ENCODE measurements around the gene NUBP2.
A peak's percentile ranks its signal among the peaks of the same experiment; 100 is the strongest.

NUBP2 gene

DNA sequence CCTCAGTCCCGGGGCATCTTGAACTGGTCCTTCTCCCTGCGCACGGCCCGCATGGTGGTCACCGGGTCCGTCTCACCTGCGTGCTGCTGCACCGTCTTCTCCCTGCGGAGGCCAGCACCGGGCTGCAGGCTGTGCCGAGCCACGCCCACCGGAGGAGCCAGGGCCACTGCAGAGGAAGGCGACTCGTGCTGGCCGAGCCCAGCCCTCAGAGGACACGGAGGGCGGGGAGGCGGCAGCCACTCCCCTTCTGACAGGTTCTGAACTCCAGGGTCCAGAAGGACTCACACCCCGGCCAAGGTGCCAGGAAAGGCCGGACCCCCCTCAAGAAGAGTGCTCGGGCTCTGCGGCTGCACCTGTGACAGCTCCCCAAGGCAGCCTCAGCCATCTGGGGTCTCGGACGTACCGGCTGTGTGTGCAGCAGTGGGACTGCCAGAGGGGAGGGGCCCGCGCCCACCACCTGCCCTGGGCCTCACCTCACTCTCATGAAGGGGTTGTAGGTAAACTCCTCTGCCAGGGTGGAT is 26.6 kb downstream of the NUBP2 start:
- DNase-seq (ENCODE audit: low spot score), result no peak

- DNase-seq (ENCODE audit: low spot score), result no peak
Measured at GRCh38 chr16:1810106-1810505, 27.3 kb downstream of the NUBP2 start.

DNA sequence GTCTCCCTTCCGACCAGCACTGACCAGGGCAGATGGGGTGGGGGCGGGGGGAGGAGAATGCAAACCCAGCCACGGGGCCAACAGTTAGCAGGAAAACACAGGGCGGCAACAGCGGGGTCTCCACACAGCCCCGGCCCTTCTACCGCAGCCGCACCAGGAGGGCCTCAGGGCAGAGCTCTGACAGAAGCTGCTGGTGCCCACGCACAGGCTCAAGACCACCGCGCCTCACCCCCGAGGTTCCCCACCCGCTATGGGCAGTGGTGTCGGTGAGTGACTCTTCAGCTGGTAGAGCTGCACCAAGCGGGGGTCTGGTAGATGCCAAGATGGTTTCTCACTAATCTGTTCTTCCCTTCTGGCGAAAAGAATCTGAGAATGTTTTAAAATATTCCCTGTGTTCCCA is 27.8 kb downstream of the NUBP2 start:
- DNase-seq (ENCODE audit: low spot score), result no peak

DNA sequence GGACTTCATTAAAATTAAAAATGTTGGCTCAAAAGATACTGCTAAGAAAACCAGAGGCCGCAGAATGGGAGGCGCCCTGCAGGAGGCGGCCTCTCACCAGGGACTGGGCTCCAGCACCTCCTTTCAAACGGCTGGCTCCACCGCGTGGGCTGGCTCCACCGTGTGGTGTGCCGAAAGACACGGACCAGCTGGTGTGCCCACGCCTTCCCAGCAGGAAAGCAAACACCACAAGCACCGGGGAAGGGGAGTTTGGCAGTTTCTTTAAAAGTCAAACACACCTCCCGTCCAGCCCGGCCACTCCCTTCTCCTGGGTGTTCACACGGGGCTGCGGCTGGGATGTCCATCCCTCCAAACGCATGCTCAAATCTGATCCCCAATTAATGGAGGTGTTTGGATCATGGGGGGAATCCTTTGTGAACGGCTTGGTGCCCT is 30.0 kb downstream of the NUBP2 start:
- DNase-seq (ENCODE audit: low spot score), result peak; percentile 86

DNA sequence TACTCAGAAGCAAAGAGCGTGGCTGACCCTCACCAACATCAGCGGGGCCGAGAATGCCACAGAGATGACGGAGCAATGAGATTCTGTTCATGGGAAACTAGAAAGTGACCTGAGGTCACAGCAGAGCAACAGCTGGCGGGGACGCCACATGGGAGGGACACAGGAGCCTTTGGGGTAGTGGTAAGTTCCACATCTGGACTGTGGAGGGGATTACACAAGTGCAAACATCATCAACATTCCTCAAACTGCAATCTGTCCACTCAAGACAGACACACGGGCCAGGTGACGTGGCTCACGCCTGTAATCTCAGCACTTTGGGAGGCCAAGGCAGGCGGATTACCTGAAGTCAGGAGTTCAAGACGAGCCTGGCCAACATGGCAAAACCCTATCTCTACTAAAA is 32.7 kb downstream of the NUBP2 start:
- DNase-seq (ENCODE audit: low spot score), result no peak

DNA sequence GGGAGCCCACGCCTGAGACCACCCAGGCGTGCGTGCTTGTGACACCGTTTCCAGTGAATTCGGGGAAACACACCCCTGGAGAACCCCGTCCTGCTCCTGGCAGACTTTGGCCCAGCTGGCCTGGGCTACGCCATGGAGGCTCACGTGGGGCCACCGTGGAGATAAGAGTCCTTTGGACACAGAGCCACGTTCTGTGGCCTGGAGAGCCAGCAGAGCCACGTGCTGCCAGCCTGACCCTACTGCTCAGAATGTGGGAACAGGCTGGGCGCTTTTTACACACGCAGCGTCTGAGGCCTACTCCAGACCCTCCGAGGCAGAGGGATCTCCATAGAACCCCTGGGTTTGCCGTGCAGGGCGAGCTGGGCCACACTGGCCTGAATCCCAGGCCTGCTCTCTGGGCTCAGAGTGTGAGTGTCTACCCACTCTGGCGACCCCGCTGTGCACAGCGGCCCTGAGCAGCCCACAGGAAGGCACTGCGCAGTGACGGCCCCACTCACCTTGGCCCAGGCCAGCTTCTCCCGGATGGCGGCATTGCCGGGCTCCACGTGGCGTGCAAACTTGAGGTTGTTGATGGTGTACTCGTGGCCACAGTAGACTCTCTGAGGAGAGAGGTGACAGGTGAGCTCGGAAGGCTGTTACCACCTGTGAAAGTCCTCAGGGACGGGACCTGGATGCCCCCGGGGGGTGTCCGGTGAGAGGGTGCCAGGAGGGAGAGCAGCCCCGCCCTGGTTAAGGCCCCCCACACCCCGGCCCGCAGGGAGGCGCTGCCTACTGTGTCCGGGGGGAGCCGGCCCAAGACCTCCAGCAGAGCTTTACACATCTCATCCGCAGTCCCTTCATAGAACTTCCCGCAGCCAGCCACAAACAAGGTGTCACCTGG is 33.9 kb downstream of the NUBP2 start:
- no peak for DNase-seq (ENCODE audit: low spot score)

GRCh38 chr16:1817276-1817589 is 34.5 kb downstream of the NUBP2 start:
- no peak for DNase-seq (ENCODE audit: low spot score)

- DNase-seq (ENCODE audit: low spot score), result no peak
Measured at GRCh38 chr16:1817716-1818115, 35.0 kb downstream of the NUBP2 start.

DNA sequence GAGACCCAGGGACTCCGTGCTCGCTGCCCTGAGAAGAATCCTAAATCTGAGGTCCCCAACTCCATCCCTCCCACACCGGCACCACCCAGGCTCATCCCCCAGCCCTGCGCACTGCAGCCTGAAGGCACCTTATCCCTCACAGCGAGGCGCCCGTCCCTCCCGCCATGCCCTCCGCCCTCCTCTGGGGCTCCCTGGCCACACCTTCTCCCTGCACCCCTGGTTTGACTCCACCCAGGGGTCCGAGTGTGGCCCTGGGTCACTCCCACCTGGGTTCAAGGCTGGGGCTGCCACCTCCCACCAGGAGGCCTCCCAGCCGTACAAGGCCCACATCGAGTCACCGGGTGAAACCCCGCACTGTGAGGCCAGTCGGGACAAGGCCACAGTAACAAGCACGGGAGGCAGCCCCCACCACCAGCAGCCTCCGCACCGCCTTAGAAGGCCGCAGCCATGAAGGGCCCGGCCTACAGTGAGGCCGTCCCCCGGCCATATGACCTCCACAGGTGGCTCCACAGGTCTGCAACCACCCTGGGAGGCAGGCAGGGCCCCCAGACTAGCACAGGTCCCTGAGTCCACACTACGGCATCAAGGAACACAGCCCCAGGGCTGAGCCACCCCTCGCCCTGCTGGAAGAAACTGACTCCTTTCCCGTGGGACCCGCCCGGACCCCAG is 35.6 kb downstream of the NUBP2 start:
- DNase-seq (ENCODE audit: low spot score), result no peak

GRCh38 chr16:1818873-1819525 is 36.2 kb downstream of the NUBP2 start:
- DNase-seq (ENCODE audit: low spot score), result no peak

DNA sequence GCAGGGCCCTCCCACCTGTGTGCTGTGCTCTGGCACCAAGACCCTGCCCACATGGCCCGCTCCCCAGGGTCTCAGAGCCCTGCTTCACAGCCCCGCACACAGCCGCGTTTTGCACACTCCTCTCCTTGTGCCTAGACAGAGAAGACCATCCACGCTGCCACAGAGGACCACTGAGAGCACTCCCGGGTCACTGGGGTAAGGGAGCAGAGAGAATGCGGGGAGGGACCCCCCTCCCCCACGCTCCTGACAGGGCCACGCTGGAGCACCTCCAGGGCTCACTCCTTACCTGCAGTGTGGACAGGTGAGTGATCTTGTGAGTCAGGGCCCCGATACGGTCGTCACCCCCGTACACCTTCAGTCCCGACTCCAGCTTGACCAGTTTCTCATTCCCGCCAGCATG is 36.9 kb downstream of the NUBP2 start:
- no peak for DNase-seq (ENCODE audit: low spot score)

DNA sequence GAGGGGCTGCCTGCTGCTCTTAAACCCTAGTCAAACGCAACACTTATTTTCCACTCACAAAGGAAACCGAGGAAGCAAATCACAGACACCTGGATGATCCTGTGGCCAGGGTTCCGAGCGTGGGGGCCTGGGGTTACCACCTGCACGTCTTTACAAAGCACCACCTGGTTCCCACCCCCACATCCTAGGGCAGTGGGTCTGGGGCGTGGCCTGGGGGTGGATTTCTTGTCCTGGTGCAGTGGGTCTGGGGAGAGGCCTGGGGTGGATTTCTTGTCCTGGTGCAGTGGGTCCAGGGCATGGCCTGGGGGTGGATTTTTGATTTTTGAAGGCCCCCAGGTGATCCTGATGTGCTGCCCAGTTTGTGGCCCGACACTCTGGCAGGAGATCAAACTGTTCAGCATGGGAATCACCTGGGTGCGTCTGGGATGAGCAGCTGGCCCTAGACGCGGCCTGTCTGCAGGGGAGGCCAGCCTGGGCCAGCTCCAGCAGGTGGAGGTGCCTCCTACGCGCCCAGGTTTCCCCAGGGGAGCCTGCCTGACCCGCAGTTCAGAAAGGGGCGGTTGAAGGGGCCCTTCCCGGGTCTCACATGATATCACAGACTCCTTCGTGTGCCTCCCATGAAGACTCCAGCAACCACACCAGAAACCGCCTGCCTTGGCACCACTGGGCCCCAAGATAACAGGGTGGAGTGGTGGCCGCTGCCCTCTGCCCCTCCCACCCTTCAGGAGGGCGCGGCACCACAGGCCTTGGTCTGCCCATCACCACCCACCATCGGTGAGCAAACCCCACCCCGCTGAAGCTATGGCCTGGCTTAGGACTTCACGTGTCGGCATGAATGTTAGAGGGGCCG is 37.6 kb downstream of the NUBP2 start:
- DNase-seq (ENCODE audit: low spot score), result no peak

DNA sequence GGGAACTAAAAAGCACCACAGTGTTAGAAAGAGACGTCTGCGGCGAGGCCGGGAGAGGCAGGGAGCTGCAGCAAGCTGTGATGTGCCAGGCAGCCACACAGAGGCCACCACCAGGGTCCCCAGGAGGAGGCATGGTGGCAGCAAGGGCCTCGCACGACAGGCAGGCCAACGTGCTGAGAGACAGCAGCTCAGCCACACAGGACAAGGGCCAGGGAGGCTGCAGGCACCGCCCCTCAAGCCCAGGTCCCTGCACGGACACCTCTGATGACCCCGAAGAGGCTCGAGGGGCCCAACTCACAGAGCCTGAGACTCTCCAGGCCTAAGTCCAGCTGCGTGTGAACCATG is 38.2 kb downstream of the NUBP2 start:
- DNase-seq (ENCODE audit: low spot score), result no peak

DNA sequence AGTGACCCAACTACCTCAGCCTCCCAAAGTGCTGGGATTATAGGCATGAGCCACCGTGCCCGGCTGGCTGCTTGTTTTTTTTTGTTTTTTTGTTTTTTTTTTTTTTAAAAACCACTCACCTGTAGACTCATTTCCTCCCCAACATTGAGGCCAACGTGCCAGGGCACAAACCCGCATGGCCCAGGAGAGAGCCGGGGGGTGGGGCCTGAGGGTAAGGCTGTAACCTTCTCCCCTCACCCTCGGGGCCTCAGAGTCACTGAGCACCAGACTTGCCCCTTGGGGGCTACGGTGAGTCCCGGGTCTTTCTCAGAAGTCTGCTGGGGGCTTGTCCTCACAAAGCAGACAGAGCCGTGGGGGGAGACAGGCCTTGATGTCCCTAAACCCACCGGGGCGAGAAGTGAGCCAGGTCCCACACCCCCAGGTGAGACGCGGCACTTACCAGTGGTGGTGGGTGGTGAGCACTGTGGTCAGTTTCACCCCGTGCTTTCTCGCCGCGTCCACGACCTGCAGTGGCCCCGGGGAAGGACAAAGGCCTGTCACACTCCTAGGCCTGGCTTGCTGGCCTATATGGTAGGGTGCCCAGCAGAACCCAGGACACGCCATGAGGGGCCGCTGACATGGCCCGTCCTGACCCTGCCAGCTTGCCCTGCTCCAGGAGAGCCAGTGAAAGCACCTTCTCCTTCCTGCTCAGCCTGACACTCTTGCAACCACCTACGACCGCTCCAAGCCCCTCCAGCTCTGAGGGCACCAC is 39.3 kb downstream of the NUBP2 start:
- DNase-seq (ENCODE audit: low spot score), result no peak

DNA sequence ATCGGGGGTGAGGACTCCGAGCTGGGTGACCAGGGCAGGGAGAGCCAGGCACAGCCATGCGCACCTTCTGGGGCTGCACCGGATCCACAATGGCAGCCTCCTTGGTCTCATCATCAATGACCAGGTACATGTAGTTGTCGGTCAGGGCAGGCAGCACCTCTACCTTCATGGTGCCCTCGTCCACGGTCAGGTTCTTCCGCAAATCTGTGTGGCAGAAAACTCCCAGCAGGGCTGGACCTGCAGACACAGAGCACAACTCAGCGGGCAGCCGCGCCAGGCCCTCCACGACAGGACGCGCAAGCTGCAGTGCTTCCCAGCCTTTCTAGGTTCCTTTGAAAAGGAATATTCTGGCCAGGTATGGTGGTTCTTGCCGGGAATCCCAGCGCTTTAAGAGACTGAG is 40.0 kb downstream of the NUBP2 start:
- no peak for DNase-seq (ENCODE audit: low spot score)

DNA sequence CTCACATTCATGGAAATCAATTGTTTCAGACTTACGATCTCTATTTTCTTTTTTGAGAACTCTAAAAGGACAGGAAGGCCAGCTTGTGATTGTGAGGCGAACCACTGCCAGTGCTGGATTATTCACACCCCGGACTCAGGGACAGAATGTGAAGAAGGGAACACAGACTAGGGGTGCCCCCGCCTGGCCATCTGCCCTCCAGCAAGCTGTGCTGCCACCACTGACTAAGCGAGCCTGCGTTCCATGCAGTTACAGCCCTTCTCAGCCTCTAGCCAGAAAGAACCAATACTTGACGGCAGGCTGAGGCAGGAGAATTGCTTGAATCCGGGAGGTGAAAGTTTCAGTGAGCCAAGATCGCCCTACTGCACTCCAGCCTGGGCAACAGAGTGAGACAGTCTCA is 41.1 kb downstream of the NUBP2 start:
- DNase-seq (ENCODE audit: low spot score), result peak; percentile 39

DNA sequence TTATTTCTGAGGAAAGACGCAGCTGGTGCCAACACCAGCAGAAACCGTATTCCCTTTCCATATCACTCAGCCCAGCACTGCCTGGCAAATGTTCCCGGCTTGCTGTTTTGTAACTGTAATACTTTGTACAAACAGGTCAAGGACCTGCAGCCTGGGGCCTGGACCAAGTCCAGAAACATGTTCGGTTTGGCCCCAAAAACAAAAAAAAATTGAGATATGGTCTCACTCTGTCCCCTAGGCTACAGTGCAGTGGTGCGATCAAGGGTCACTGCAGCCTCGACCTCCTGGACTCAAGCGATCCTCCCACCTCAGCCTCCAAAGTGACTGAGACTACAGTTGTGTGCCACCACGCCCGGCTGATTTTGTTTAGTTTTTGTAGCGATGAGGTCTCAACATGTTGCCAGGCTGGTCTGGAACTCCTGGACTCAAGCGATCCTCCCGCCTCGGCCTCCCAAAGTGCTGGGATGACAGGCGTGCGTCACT is 42.7 kb downstream of the NUBP2 start:
- no peak for DNase-seq (ENCODE audit: low spot score)

DNA sequence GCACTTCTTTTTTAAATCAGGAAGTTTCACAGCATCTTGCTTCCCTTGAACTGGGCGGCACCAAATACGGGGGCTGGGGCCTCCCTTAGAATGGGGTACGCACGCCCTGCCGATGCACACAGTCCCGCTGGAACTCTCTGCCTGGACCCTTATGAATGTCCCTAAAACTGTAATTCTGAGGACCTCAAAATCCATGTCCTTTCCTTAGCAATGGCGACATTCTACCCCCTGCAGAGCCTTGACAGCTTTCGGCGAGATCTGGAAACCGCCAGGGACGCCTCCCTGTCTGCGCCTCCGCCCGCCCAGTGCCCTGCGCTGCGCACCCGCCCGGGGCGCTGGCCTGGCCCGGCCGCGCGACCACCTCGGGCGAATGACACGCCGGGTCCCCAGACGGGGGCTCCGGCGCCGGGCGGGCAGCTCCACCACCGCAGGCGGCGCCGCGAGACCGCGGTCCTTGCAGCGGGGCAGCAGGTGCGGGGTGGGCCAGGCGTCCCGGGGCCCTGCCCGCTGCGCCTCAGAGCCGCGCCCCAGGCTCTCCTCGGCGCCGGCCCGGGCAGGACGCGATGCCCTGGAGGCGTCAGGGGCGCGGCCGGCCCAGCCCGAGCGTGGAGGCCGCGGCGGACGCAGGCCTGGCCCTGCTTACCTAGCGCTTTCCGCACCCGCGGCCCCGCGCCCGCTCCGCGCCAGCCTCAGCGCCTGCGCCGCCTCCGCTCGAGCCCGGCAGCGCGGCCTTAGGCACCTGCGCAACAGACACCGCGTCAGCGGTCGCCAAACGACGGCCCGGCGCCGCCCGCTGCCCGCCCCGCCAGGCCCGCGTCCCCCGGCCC is 43.3 kb downstream of the NUBP2 start:
- peak; percentile 41 for DNase-seq (ENCODE audit: low spot score)

DNA sequence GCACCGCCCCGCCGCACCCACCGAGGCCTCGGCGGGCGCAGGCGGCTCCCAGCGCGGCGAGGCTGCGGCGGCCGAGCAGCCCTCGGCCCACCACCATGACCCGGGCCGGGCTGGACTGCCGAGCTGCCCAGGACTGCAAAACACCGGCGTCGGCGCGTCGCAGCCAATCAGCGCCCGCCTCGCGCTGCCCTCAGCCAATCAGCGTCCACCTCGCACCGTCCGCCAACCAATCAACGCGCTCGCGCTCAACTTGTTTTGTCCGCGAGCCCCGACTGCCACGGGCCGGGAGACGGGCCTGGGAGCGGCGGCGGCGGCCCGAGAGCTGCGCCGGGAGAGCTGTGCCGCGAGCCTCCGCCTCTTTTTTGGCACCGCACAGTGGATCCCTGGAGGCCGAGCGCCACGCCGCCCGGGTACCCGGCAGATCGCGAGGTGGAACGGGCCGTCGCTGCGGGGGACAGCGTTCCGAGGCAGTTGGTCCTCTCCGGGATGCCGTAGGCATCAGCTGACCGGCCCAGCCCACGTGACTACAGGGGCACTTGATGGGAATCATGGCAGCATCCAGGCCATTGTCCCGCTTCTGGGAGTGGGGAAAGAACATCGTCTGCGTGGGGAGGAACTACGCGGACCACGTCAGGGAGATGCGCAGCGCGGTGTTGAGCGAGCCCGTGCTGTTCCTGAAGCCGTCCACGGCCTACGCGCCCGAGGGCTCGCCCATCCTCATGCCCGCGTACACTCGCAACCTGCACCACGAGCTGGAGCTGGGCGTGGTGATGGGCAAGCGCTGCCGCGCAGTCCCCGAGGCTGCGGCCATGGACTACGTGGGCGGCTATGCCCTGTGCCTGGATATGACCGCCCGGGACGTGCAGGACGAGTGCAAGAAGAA is 44.2 kb downstream of the NUBP2 start, which contains the start of the genes FAHD1 and HAGH:
Gene FAHD1 (plus strand): TSS at position 516 of the 883 bp plus-strand sequence. CDS start 33 bp downstream, at position 549.
Gene HAGH (minus strand): TSS at position 135 of the 883 bp plus-strand sequence. CDS start 38 bp downstream, at position 97.
- peak; percentile 100 for DNase-seq (ENCODE audit: low spot score)

All from AG08395 (cell line).